ENCODE data around the gene TXNL1.

GRCh38 chr18:56649996-56650395, 11.6 kb upstream of the TXNL1 start:
- TF ChIP-seq EZH2 (IDR thresholded peaks at IDR 0.05; ENCODE audit: borderline replicate concordance, low read length), result no peak
- TF ChIP-seq, protein P1, sequence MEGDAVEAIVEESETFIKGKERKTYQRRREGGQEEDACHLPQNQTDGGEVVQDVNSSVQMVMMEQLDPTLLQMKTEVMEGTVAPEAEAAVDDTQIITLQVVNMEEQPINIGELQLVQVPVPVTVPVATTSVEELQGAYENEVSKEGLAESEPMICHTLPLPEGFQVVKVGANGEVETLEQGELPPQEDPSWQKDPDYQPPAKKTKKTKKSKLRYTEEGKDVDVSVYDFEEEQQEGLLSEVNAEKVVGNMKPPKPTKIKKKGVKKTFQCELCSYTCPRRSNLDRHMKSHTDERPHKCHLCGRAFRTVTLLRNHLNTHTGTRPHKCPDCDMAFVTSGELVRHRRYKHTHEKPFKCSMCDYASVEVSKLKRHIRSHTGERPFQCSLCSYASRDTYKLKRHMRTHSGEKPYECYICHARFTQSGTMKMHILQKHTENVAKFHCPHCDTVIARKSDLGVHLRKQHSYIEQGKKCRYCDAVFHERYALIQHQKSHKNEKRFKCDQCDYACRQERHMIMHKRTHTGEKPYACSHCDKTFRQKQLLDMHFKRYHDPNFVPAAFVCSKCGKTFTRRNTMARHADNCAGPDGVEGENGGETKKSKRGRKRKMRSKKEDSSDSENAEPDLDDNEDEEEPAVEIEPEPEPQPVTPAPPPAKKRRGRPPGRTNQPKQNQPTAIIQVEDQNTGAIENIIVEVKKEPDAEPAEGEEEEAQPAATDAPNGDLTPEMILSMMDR (conservative IDR thresholded peaks at IDR 0.05 in 1 of 2, IDR thresholded peaks at IDR 0.05 in 1 of 2; ENCODE audit: extremely low read depth in 1 of 2, insufficient read depth in 1 of 2, low read depth in 1 of 2, low read length in 2 of 2), result no peak
